GM21390 (cell line): ENCODE results near the gene SNX20.

Experiments
- ATAC-seq: cut with Tn5 transposase; IDR thresholded peaks from one replicate; pipeline ENCODE4 v1.9.1; 2021; ENCODE audit not compliant: unreplicated experiment

The SNX20 gene

GRCh38 chr16:50637716-50638602 lies 43.2 kb downstream of the SNX20 start:
- ATAC-seq: no peak

GRCh38 chr16:50636753-50637374 lies 44.2 kb downstream of the SNX20 start:
- no peak for ATAC-seq

GRCh38 chr16:50635505-50636392 lies 45.4 kb downstream of the SNX20 start:
- no peak for ATAC-seq

GRCh38 chr16:50634947-50635346 lies 46.2 kb downstream of the SNX20 start:
- no peak for ATAC-seq

GRCh38 chr16:50634090-50634489 lies 47.0 kb downstream of the SNX20 start:
- ATAC-seq: no peak

- no peak for ATAC-seq
Observed at GRCh38 chr16:50632927-50633800, 47.9 kb downstream of the SNX20 start.

GRCh38 chr16:50631985-50632576 lies 49.0 kb downstream of the SNX20 start:
- no peak for ATAC-seq

- ATAC-seq: no peak
Observed at GRCh38 chr16:50631249-50631984, 49.7 kb downstream of the SNX20 start.

- no peak for ATAC-seq
Observed at GRCh38 chr16:50630394-50631020, 50.6 kb downstream of the SNX20 start.

- no peak for ATAC-seq
Observed at GRCh38 chr16:50629334-50629733, 51.8 kb downstream of the SNX20 start.

GRCh38 chr16:50628156-50628802 lies 52.8 kb downstream of the SNX20 start:
- no peak for ATAC-seq

GRCh38 chr16:50627419-50627818 lies 53.7 kb downstream of the SNX20 start:
- no peak for ATAC-seq

- no peak for ATAC-seq
Observed at GRCh38 chr16:50626868-50627267, 54.2 kb downstream of the SNX20 start.

- ATAC-seq: no peak
Observed at GRCh38 chr16:50625374-50625773, 55.7 kb downstream of the SNX20 start.

- no peak for ATAC-seq
Observed at GRCh38 chr16:50624449-50624970, 56.6 kb downstream of the SNX20 start.

GRCh38 chr16:50622643-50623369 lies 58.3 kb downstream of the SNX20 start:
- no peak for ATAC-seq

- no peak for ATAC-seq
Observed at GRCh38 chr16:50622029-50622428, 59.1 kb downstream of the SNX20 start.
